ENCODE results near the gene RDM1. TPM values are rescaled to one million over a fixed set of nuclear protein-coding genes. Genes with fewer than 3 reads are reported as not detected.
A peak's percentile ranks its signal among the peaks of the same experiment; 100 is the strongest.

RDM1 gene
- total RNA-seq, 2 experiments from 2014 or later, result not detected

DNA sequence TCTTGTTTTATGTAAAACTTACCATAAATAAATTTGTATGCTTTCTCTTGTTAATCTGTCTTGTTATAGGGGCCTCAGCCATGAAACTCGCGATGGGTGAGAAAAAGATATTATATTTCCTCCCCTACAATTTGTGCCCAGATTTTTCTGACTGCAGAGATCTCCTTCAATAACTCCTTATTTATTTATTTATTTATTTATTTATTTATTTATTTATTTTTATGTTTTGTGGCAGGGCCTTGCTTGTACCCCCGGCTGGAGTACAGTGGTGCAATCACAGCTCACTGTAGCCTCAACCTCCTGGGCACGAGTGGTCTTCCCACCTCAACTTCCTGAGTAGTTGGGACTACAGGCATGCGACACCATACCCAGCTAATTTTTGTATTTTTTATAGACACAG, 27.1 kb downstream of the RDM1 start:
- Histone ChIP-seq H3K4me1 (ENCODE audit: insufficient read depth, low read length) (peaks cover 44% of the 10 kb centered on the region), H3K9me3 (ENCODE audit: control insufficient read depth in 1 of 2, insufficient read depth in 1 of 2, low read length in 2 of 2) (no peaks in the 10 kb centered on the region), H3K27ac (ENCODE audit: low read depth in 1 of 2, low read length in 2 of 2) (no peak overlapping the region), H3K36me3 (ENCODE audit: insufficient read depth, low read length) (no peaks in the 10 kb centered on the region), H3K27me3 (ENCODE audit: control insufficient read depth in 1 of 2, insufficient read depth in 2 of 2, low read length in 2 of 2) (no peaks in the 10 kb centered on the region), H3K4me3 (ENCODE audit: low read length) (no peak overlapping the region)
- DNase-seq (no peak), ATAC-seq (ENCODE audit: poor library complexity) (no peak)
- intact Hi-C loops (cut with DNase I, micrococcal nuclease), result no loop called here
- H3K27me3 Mint-ChIP-seq, result no peaks in the 10 kb centered on the region
- peaks cover 15% of the 10 kb centered on the region for H3K4me1 Mint-ChIP-seq (ENCODE audit: low read depth)
- no peak overlapping the region for H3K4me3 Mint-ChIP-seq
- no peaks in the 10 kb centered on the region for H3K36me3 Mint-ChIP-seq (ENCODE audit: low read depth)
- CTCF ChIA-PET, result no interaction called here
- H3K27ac Mint-ChIP-seq, result no peak overlapping the region
- H3K9me3 Mint-ChIP-seq, result no peaks in the 10 kb centered on the region
- POLR2A ChIA-PET, result no interaction called here
- TF ChIP-seq, protein P1, sequence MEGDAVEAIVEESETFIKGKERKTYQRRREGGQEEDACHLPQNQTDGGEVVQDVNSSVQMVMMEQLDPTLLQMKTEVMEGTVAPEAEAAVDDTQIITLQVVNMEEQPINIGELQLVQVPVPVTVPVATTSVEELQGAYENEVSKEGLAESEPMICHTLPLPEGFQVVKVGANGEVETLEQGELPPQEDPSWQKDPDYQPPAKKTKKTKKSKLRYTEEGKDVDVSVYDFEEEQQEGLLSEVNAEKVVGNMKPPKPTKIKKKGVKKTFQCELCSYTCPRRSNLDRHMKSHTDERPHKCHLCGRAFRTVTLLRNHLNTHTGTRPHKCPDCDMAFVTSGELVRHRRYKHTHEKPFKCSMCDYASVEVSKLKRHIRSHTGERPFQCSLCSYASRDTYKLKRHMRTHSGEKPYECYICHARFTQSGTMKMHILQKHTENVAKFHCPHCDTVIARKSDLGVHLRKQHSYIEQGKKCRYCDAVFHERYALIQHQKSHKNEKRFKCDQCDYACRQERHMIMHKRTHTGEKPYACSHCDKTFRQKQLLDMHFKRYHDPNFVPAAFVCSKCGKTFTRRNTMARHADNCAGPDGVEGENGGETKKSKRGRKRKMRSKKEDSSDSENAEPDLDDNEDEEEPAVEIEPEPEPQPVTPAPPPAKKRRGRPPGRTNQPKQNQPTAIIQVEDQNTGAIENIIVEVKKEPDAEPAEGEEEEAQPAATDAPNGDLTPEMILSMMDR (IDR thresholded peaks at IDR 0.05), result no peak

- ChIA-PET CTCF (interaction anchor here (1.3 kb wide), 1 partner anchor 10 kb away, joined by 3 read pairs; no protein-coding TSS in a partner anchor), POLR2A (interaction anchor here (0.7 kb wide), 2 partner anchors 13 to 31 kb away, joined by 3 read pairs; no protein-coding TSS in a partner anchor)
- intact Hi-C loops (cut with DNase I, micrococcal nuclease), result no loop called here
- DNase-seq (no peak), ATAC-seq (ENCODE audit: poor library complexity) (no peak)
- H3K27ac Mint-ChIP-seq, result peak overlapping the region; percentile 67
- Histone ChIP-seq H3K27ac (ENCODE audit: low read depth in 1 of 2, low read length in 2 of 2) (no peak overlapping the region), H3K36me3 (ENCODE audit: insufficient read depth, low read length) (no peaks in the 10 kb centered on the region), H3K4me3 (ENCODE audit: low read length) (no peak overlapping the region), H3K27me3 (ENCODE audit: control insufficient read depth in 1 of 2, insufficient read depth in 2 of 2, low read length in 2 of 2) (no peaks in the 10 kb centered on the region), H3K4me1 (ENCODE audit: insufficient read depth, low read length) (peaks cover 54% of the 10 kb centered on the region), H3K9me3 (ENCODE audit: control insufficient read depth in 1 of 2, insufficient read depth in 1 of 2, low read length in 2 of 2) (no peaks in the 10 kb centered on the region)
- TF ChIP-seq, protein P1 (IDR thresholded peaks at IDR 0.05), result no peak
- H3K4me1 Mint-ChIP-seq (ENCODE audit: low read depth), result peaks cover 23% of the 10 kb centered on the region
- peaks cover 5% of the 10 kb centered on the region for H3K27me3 Mint-ChIP-seq
- H3K9me3 Mint-ChIP-seq, result no peaks in the 10 kb centered on the region
- no peaks in the 10 kb centered on the region for H3K36me3 Mint-ChIP-seq (ENCODE audit: low read depth)
- no peak overlapping the region for H3K4me3 Mint-ChIP-seq
Observed at GRCh38 chr17:35901631-35902175, 28.9 kb downstream of the RDM1 start.

DNA sequence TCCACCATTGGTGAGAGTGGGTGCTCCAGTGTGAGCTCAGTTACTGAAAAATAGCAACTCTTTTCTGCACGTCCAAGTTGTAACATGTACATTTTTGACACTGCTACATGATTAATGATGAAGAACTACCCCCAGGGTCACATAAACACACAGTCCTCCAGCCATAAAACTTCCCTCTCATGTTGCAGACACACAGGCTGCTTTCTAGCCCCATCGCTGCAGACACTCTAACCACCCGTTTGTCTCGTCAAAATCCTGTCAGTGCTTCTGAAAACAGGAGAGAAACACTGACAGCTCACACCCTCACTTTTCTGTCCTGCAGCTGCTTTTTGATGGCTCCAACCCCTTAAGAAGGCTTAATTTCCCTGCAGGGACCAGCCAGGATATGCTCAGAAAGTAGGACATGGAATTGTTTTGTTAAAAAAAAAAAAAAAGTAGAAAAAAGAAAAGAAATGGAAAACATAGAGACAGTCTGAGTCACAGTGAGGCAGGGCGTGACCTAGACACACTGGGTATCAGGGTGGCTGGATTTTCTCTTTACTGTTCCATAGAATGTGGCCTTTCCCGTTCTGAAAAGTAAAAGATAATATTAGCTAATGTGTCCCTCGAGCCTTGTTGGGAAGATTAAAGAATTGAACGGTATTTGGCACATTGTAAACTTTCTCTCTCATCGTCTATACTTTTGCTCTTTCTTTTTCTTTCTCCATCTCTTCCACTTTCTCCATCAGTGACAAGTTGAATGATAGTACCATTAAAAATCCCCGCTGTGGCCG, 29.7 kb downstream of the RDM1 start:
- Mint-ChIP-seq H3K4me1 (ENCODE audit: low read depth) (peaks cover 23% of the 10 kb centered on the region), H3K9me3 (no peaks in the 10 kb centered on the region), H3K27ac (peak overlapping the region; percentile 67), H3K36me3 (ENCODE audit: low read depth) (no peaks in the 10 kb centered on the region), H3K4me3 (peak overlapping the region; percentile 12), H3K27me3 (peaks cover 5% of the 10 kb centered on the region)
- TF ChIP-seq, protein P1 (IDR thresholded peaks at IDR 0.05), result no peak
- no peaks in the 10 kb centered on the region for H3K9me3 ChIP-seq (ENCODE audit: control insufficient read depth in 1 of 2, insufficient read depth in 1 of 2, low read length in 2 of 2)
- H3K4me1 ChIP-seq (ENCODE audit: insufficient read depth, low read length), result peaks cover 57% of the 10 kb centered on the region
- DNase-seq (peak in 5 of 14 experiments; percentile 6 to 60 (median 38)), ATAC-seq (ENCODE audit: poor library complexity) (peak; percentile 34)
- CTCF ChIA-PET, result interaction anchor here (0.9 to 1.3 kb wide), 3 partner anchors 10 to 21 kb away, joined by 3 read pairs; partner anchors contain the start of gene CCL5
- no peaks in the 10 kb centered on the region for H3K27me3 ChIP-seq (ENCODE audit: control insufficient read depth in 1 of 2, insufficient read depth in 2 of 2, low read length in 2 of 2)
- H3K4me3 ChIP-seq (ENCODE audit: low read length), result no peak overlapping the region
- intact Hi-C loops (cut with DNase I, micrococcal nuclease), result no loop called here
- POLR2A ChIA-PET, result interaction anchor here (0.6 to 1.1 kb wide), 3 partner anchors 13 to 312 kb away, joined by 3 read pairs; no protein-coding TSS in a partner anchor
- H3K36me3 ChIP-seq (ENCODE audit: insufficient read depth, low read length), result no peaks in the 10 kb centered on the region
- no peak overlapping the region for H3K27ac ChIP-seq (ENCODE audit: low read depth in 1 of 2, low read length in 2 of 2)

Data from CD4-positive, alpha-beta T cell (primary cell).